Keratinocyte (primary cell): ENCODE results near the gene MYL5. TPM values are rescaled to one million over a fixed set of nuclear protein-coding genes. Genes with fewer than 3 reads are reported as not detected.

Experiments used
- DNase-seq: peaks from one replicate; pipeline ENCODE4 v3.0.0-alpha.2; 2011; ENCODE audit warnings: low read depth, missing footprints, low spot score
- FAIRE-seq: peaks from 2 replicates; lab custom pipeline; 2011; peaks lifted over from hg19 to GRCh38; lab: Jason Lieb, UNC
- H2AFZ ChIP-seq: 2 replicates; pipeline ENCODE4 v1.6.0; 2012; ENCODE audit warnings: low read length, control low read depth, inconsistent platforms; ENCODE audit not compliant: control insufficient read depth
- H3K27ac ChIP-seq: 2 replicates; pipeline ENCODE4 v1.5.1; 2011; ENCODE audit warnings: low read length; ENCODE audit not compliant: control insufficient read depth, insufficient read depth
- H3K27me3 ChIP-seq: 3 replicates; pipeline ENCODE4 v1.6.0; 2011; ENCODE audit warnings: low read length; ENCODE audit not compliant: control insufficient read depth, insufficient read depth; ENCODE audit errors: extremely low read depth
- H3K36me3 ChIP-seq, 2 experiments: 2 replicates in 1 of 2; 3 replicates in 1 of 2; pipeline ENCODE4 v1.5.1; 2011; ENCODE audit warnings: low read length in 2 of 2, mild to moderate bottlenecking in 1 of 2; ENCODE audit not compliant: control insufficient read depth in 2 of 2, insufficient read depth in 2 of 2; ENCODE audit errors: extremely low read depth in 1 of 2
- H3K4me1 ChIP-seq: 3 replicates; pipeline ENCODE4 v1.5.1; 2011; ENCODE audit warnings: low read length; ENCODE audit not compliant: control insufficient read depth, insufficient read depth; ENCODE audit errors: extremely low read depth
- H3K4me2 ChIP-seq: 3 replicates; pipeline ENCODE4 v1.6.0; 2011; ENCODE audit warnings: low read depth, low read length; ENCODE audit not compliant: control insufficient read depth, insufficient read depth; ENCODE audit errors: extremely low read depth
- H3K4me3 ChIP-seq, 3 experiments: fragments of 200-600 bp in 1 of 3; sonication (generic) in 1 of 3; 2 replicates in 2 of 3; 3 replicates in 1 of 3; pipeline ENCODE4 v1.5.1; 2011 to 2016; ENCODE audit warnings: low read length in 3 of 3, mild to moderate bottlenecking in 3 of 3, control low read depth in 2 of 3, inconsistent platforms in 1 of 3, low read depth in 1 of 3, mixed read lengths in 1 of 3, mixed run types in 1 of 3, moderate library complexity in 1 of 3; ENCODE audit not compliant: control insufficient read depth in 2 of 3, insufficient read depth in 2 of 3; ENCODE audit errors: extremely low read depth in 1 of 3
- H3K79me2 ChIP-seq: 2 replicates; pipeline ENCODE4 v1.6.0; 2012; ENCODE audit warnings: low read length; ENCODE audit not compliant: control insufficient read depth, insufficient read depth
- H3K9ac ChIP-seq: 3 replicates; pipeline ENCODE4 v1.6.0; 2011; ENCODE audit warnings: low read length; ENCODE audit not compliant: control insufficient read depth, insufficient read depth; ENCODE audit errors: extremely low read depth
- H3K9me1 ChIP-seq: 3 replicates; pipeline ENCODE4 v1.6.0; 2011; ENCODE audit warnings: low read length; ENCODE audit not compliant: control insufficient read depth, insufficient read depth; ENCODE audit errors: extremely low read depth
- H3K9me3 ChIP-seq: 2 replicates; pipeline ENCODE4 v1.5.1; 2012; ENCODE audit warnings: low read depth, low read length; ENCODE audit not compliant: control insufficient read depth
- H4K20me1 ChIP-seq: 3 replicates; pipeline ENCODE4 v1.6.0; 2011; ENCODE audit warnings: low read length; ENCODE audit not compliant: control insufficient read depth, insufficient read depth; ENCODE audit errors: extremely low read depth
- EZH2 ChIP-seq: IDR thresholded peaks from one replicate; pipeline ENCODE4 v1.6.1; 2012; ENCODE audit warnings: inconsistent platforms, mild to moderate bottlenecking, low read length, moderate library complexity
- dilution Hi-C: fragments of 300-500 bp; cut with MboI; formaldehyde crosslinking; loops from one replicate; pipeline ENCODE4 v1.7.0; 2020; ENCODE audit warnings: low sequenced_read_pairs; ENCODE audit not compliant: extremely low pct_ligation_motif_present
- polyA plus RNA-seq, 5 experiments: library from polyadenylated mRNA; depleted of rRNA in 3 of 5; stranded (reverse) in 3 of 5; stranded (forward) in 1 of 5; unstranded in 1 of 5; fragments of >200 nt; gene quantifications; 1 replicate in 1 of 5; 2 replicates in 3 of 5; 3 replicates in 1 of 5; pipeline versions ENCODE4 v1.2.1 to v1.2.3, GENCODE V29; 2011 to 2012; ENCODE audit warnings: missing spikeins in 2 of 5, low read depth in 1 of 5, low replicate concordance in 1 of 5
- TF ChIP-seq, protein P1 (sequence below), 3 experiments: IDR thresholded peaks in 1 of 3; conservative IDR thresholded peaks in 1 of 3; optimal IDR thresholded peaks in 1 of 3; 2 replicates in 2 of 3; 3 replicates in 1 of 3; pipeline versions ENCODE3 to v1.5.1; 2011; ENCODE audit warnings: low read length in 3 of 3, mild to moderate bottlenecking in 3 of 3, moderate library complexity in 2 of 3, control low read depth in 1 of 3, inconsistent platforms in 1 of 3; ENCODE audit not compliant: insufficient read depth in 2 of 3; ENCODE audit errors: extremely low read depth in 1 of 3

The MYL5 gene
- polyA plus RNA-seq, 1 donor (not counting 4 experiments of a cell fraction or from before 2014, with no cell fraction given), result 8.0 TPM

- no peak overlapping the region for H2AFZ ChIP-seq
Measured at GRCh38 chr4:650461-650860, 23.9 kb upstream of the MYL5 start.

GRCh38 chr4:650951-651883, 23.1 kb upstream of the MYL5 start:
- no peak overlapping the region for H2AFZ ChIP-seq
- H3K27ac ChIP-seq, result no peak overlapping the region
- no peak for DNase-seq
- TF ChIP-seq, protein P1, sequence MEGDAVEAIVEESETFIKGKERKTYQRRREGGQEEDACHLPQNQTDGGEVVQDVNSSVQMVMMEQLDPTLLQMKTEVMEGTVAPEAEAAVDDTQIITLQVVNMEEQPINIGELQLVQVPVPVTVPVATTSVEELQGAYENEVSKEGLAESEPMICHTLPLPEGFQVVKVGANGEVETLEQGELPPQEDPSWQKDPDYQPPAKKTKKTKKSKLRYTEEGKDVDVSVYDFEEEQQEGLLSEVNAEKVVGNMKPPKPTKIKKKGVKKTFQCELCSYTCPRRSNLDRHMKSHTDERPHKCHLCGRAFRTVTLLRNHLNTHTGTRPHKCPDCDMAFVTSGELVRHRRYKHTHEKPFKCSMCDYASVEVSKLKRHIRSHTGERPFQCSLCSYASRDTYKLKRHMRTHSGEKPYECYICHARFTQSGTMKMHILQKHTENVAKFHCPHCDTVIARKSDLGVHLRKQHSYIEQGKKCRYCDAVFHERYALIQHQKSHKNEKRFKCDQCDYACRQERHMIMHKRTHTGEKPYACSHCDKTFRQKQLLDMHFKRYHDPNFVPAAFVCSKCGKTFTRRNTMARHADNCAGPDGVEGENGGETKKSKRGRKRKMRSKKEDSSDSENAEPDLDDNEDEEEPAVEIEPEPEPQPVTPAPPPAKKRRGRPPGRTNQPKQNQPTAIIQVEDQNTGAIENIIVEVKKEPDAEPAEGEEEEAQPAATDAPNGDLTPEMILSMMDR (optimal IDR thresholded peaks at IDR 0.05 in 1 of 3, IDR thresholded peaks at IDR 0.05 in 1 of 3, conservative IDR thresholded peaks at IDR 0.05 in 1 of 3; ENCODE audit: extremely low read depth in 1 of 3, insufficient read depth in 2 of 3, low read length in 3 of 3), result no peak
- TF ChIP-seq EZH2, result no peak
- H3K27me3 ChIP-seq, result peaks cover 18% of the 10 kb centered on the region
- no peak for FAIRE-seq
- H3K79me2 ChIP-seq, result no peaks in the 10 kb centered on the region
- dilution Hi-C loops, result no loop called here
- no peak overlapping the region for H3K4me3 ChIP-seq
- H3K4me1 ChIP-seq, result no peaks in the 10 kb centered on the region
- no peaks in the 10 kb centered on the region for H3K9me3 ChIP-seq
- no peaks in the 10 kb centered on the region for H3K9me1 ChIP-seq
- H3K36me3 ChIP-seq, result no peaks in the 10 kb centered on the region
- no peak overlapping the region for H3K4me2 ChIP-seq
- no peak overlapping the region for H3K9ac ChIP-seq
- H4K20me1 ChIP-seq, result no peaks in the 10 kb centered on the region

More at GRCh38 chr4:650461-650860, 23.9 kb upstream of the MYL5 start:
- no peaks in the 10 kb centered on the region for H3K79me2 ChIP-seq
- H4K20me1 ChIP-seq, result no peaks in the 10 kb centered on the region
- H3K27ac ChIP-seq, result no peak overlapping the region
- TF ChIP-seq, protein P1 (optimal IDR thresholded peaks at IDR 0.05 in 1 of 3, IDR thresholded peaks at IDR 0.05 in 1 of 3, conservative IDR thresholded peaks at IDR 0.05 in 1 of 3; ENCODE audit: extremely low read depth in 1 of 3, insufficient read depth in 2 of 3, low read length in 3 of 3), result no peak
- TF ChIP-seq EZH2, result peak; percentile 2
- H3K27me3 ChIP-seq, result peaks cover 18% of the 10 kb centered on the region
- no peaks in the 10 kb centered on the region for H3K9me1 ChIP-seq
- no peaks in the 10 kb centered on the region for H3K4me1 ChIP-seq
- no peaks in the 10 kb centered on the region for H3K36me3 ChIP-seq
- no peak overlapping the region for H3K9ac ChIP-seq
- FAIRE-seq, result no peak
- dilution Hi-C loops, result no loop called here
- H3K4me3 ChIP-seq, result no peak overlapping the region
- no peaks in the 10 kb centered on the region for H3K9me3 ChIP-seq
- no peak for DNase-seq
- no peak overlapping the region for H3K4me2 ChIP-seq
